ENCODE results near the gene PDE4D. TPM values are rescaled to one million over a fixed set of nuclear protein-coding genes. Genes with fewer than 3 reads are reported as not detected.

The PDE4D gene
- total RNA-seq, 4 donors from 2014 or later = 35.0 to 121 (median 63.4) TPM

- ATAC-seq = no peak
- no peak for TF ChIP-seq POLR2A (IDR thresholded peaks at IDR 0.05)
- no peak for TF ChIP-seq EP300 (IDR thresholded peaks at IDR 0.05)
- no peak for TF ChIP-seq POLR2AphosphoS5 (IDR thresholded peaks at IDR 0.05)
- TF ChIP-seq, protein P1, sequence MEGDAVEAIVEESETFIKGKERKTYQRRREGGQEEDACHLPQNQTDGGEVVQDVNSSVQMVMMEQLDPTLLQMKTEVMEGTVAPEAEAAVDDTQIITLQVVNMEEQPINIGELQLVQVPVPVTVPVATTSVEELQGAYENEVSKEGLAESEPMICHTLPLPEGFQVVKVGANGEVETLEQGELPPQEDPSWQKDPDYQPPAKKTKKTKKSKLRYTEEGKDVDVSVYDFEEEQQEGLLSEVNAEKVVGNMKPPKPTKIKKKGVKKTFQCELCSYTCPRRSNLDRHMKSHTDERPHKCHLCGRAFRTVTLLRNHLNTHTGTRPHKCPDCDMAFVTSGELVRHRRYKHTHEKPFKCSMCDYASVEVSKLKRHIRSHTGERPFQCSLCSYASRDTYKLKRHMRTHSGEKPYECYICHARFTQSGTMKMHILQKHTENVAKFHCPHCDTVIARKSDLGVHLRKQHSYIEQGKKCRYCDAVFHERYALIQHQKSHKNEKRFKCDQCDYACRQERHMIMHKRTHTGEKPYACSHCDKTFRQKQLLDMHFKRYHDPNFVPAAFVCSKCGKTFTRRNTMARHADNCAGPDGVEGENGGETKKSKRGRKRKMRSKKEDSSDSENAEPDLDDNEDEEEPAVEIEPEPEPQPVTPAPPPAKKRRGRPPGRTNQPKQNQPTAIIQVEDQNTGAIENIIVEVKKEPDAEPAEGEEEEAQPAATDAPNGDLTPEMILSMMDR (IDR thresholded peaks at IDR 0.05) = no peak
- no peaks in the 10 kb centered on the region for H3K27me3 ChIP-seq
- no peaks in the 10 kb centered on the region for H3K9me3 ChIP-seq
- H3K4me1 ChIP-seq = peaks cover 7 to 42% (median 10%) of the 10 kb centered on the region in 3 donors
- WGBS, 2 donors (ENCODE audit: low coverage in 1 of 2) = 25 to 49% methylated on average over 4 of the region's 4 CpGs
- no peaks in the 10 kb centered on the region for H3K36me3 ChIP-seq
- H3K4me3 ChIP-seq = peak overlapping the region; percentile 58 to 80
- peak overlapping the region; percentile 87 to 98 (median 90) for H3K27ac ChIP-seq
These were observed 619.4 kb downstream of the PDE4D start for GRCh38 chr5:59274106-59274636.

- H3K36me3 ChIP-seq = no peaks in the 10 kb centered on the region
- ATAC-seq = no peak
- WGBS, 2 donors (ENCODE audit: low coverage in 1 of 2) = 3 to 38% methylated on average over 3 of the region's 3 CpGs
- H3K4me3 ChIP-seq = peak overlapping the region; percentile 58 to 80
- no peak for TF ChIP-seq POLR2A (IDR thresholded peaks at IDR 0.05)
- TF ChIP-seq EP300 (IDR thresholded peaks at IDR 0.05) = no peak
- no peak for TF ChIP-seq POLR2AphosphoS5 (IDR thresholded peaks at IDR 0.05)
- TF ChIP-seq, protein P1 (IDR thresholded peaks at IDR 0.05) = no peak
- H3K27ac ChIP-seq = peak overlapping the region; percentile 49 to 98 (median 88)
- H3K9me3 ChIP-seq = no peaks in the 10 kb centered on the region
- peaks cover 7 to 45% (median 10%) of the 10 kb centered on the region in 3 donors for H3K4me1 ChIP-seq
- H3K27me3 ChIP-seq = no peaks in the 10 kb centered on the region
These were observed 620.6 kb downstream of the PDE4D start for GRCh38 chr5:59272809-59273427.

DNA sequence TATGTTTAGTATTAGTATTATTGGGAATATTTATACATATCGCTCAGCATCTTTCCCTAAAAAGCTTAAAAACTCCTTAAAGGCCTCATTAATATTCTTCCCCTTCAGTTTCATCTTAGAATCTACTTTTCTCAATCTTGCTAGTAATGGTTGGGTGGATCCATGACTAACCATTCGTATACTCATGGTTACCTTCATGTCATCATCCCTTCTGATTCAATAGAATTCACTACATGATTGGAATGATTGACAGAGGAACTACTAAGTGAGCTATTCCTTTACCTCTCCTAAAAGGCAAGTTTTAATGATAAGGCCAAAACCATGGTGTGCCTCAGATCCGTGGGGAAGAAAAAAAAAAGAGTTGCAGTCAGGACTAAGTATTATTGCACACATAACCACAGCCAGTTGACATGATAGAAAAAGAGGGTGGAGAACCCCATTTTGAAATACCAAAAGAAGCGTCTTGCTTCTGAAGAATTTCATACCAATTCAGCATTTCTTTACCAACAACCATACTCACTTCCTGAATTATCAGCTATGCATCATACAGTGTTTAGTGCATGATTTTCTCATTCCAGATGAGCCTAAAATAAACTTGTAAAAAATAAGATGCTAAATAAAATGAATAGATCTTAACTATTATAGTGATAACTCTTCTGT lies 624.6 kb downstream of the PDE4D start:
- Histone ChIP-seq H3K27me3 (no peaks in the 10 kb centered on the region), H3K4me3 (no peak overlapping the region), H3K4me1 (peaks cover 0 to 63% (median 10%) of the 10 kb centered on the region in 3 donors), H3K36me3 (no peaks in the 10 kb centered on the region), H3K9me3 (no peaks in the 10 kb centered on the region), H3K27ac (no peak overlapping the region)
- TF ChIP-seq, protein P1 (IDR thresholded peaks at IDR 0.05) = no peak
- no peak for TF ChIP-seq POLR2A (IDR thresholded peaks at IDR 0.05)
- TF ChIP-seq EP300 (IDR thresholded peaks at IDR 0.05) = no peak
- no peak for TF ChIP-seq POLR2AphosphoS5 (IDR thresholded peaks at IDR 0.05)
- no peak for ATAC-seq
- WGBS, 2 donors (ENCODE audit: low coverage in 1 of 2) = 80 to 91% methylated on average over 3 to 4 of the region's 4 CpGs

DNA sequence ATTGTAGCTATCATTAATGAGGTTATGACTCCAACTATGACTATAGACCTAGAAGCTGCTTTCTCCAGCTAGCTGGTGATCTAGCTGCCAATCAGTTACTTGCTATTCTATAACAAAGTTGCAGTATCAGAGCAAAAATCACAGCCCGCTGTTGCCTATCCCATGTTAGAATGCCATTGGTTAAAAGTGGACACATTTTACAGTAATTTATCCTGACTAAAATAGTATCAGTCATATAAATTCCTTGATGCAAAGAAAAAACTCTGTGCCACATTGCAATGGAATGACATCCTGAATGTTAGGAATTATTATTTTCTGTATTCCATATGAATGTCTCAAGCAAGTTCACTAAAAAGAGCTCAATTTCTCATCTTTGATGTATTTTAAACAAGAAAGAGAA lies 626.5 kb downstream of the PDE4D start:
- 63% methylated on average over 1 of the region's 1 CpG; no CpG with 5 or more reads in 1 of the 2 donors for WGBS, 2 donors (ENCODE audit: low coverage in 1 of 2)
- TF ChIP-seq POLR2AphosphoS5 (IDR thresholded peaks at IDR 0.05) = no peak
- TF ChIP-seq, protein P1 (IDR thresholded peaks at IDR 0.05) = no peak
- TF ChIP-seq EP300 (IDR thresholded peaks at IDR 0.05) = no peak
- no peak for TF ChIP-seq POLR2A (IDR thresholded peaks at IDR 0.05)
- H3K27ac ChIP-seq = peak overlapping the region in 1 of 4 donors; percentile 72
- H3K9me3 ChIP-seq = no peaks in the 10 kb centered on the region
- H3K36me3 ChIP-seq = no peaks in the 10 kb centered on the region
- no peaks in the 10 kb centered on the region for H3K27me3 ChIP-seq
- ATAC-seq = no peak
- no peak overlapping the region for H3K4me3 ChIP-seq
- H3K4me1 ChIP-seq = peaks cover 0 to 78% (median 10%) of the 10 kb centered on the region in 3 donors
